NCI-H1694 (cell line): ENCODE measurements around the gene UGT1A10.

ENCODE experiments used
- DNase-seq: peaks from one replicate; lab custom pipeline; 2025; lab: John Stamatoyannopoulos, UW

Gene UGT1A10

GRCh38 chr2:233803994-233804393 lies 167.7 kb downstream of the UGT1A10 start:
- DNase-seq, result no peak

GRCh38 chr2:233807215-233807865 lies 171.1 kb downstream of the UGT1A10 start:
- DNase-seq, result no peak

GRCh38 chr2:233807966-233808935 lies 172.0 kb downstream of the UGT1A10 start:
- no peak for DNase-seq

GRCh38 chr2:233810385-233810784 lies 174.1 kb downstream of the UGT1A10 start:
- DNase-seq, result no peak

- no peak for DNase-seq
These were observed 174.8 kb downstream of the UGT1A10 start for GRCh38 chr2:233811087-233811486.

GRCh38 chr2:233811732-233812131 lies 175.5 kb downstream of the UGT1A10 start:
- DNase-seq, result no peak

- no peak for DNase-seq
These were observed 177.2 kb downstream of the UGT1A10 start for GRCh38 chr2:233813236-233814055.

GRCh38 chr2:233814056-233814835 lies 178.0 kb downstream of the UGT1A10 start:
- DNase-seq, result peak; percentile 15

- no peak for DNase-seq
These were observed 179.6 kb downstream of the UGT1A10 start for GRCh38 chr2:233815861-233816260.

- DNase-seq, result peak; percentile 67
These were observed 180.1 kb downstream of the UGT1A10 start for GRCh38 chr2:233816334-233816733.

GRCh38 chr2:233816771-233817170 lies 180.5 kb downstream of the UGT1A10 start:
- no peak for DNase-seq

- no peak for DNase-seq
These were observed 181.2 kb downstream of the UGT1A10 start for GRCh38 chr2:233817361-233817911.

GRCh38 chr2:233817995-233818638 lies 181.9 kb downstream of the UGT1A10 start:
- DNase-seq, result no peak

GRCh38 chr2:233818639-233819621 lies 182.7 kb downstream of the UGT1A10 start:
- DNase-seq, result no peak

- no peak for DNase-seq
These were observed 183.9 kb downstream of the UGT1A10 start for GRCh38 chr2:233819884-233820773.

GRCh38 chr2:233820774-233821105 lies 184.5 kb downstream of the UGT1A10 start:
- DNase-seq, result no peak

- no peak for DNase-seq
These were observed 184.9 kb downstream of the UGT1A10 start for GRCh38 chr2:233821196-233821595.

- DNase-seq, result no peak
These were observed 185.5 kb downstream of the UGT1A10 start for GRCh38 chr2:233821709-233822100.
